HG03060 (cell line): ENCODE data around the gene VPS29.
"Not testable (repeated sequence)": the region's sequence is repeated elsewhere in the genome, so short reads cannot be mapped to it uniquely, and the experiment has no call there.

Source experiments
- ATAC-seq: cut with Tn5 transposase; IDR thresholded peaks from one replicate; pipeline ENCODE4 v1.9.1; 2021; ENCODE audit warnings: low read depth, moderate number of reproducible peaks; ENCODE audit not compliant: unreplicated experiment

Gene VPS29

DNA sequence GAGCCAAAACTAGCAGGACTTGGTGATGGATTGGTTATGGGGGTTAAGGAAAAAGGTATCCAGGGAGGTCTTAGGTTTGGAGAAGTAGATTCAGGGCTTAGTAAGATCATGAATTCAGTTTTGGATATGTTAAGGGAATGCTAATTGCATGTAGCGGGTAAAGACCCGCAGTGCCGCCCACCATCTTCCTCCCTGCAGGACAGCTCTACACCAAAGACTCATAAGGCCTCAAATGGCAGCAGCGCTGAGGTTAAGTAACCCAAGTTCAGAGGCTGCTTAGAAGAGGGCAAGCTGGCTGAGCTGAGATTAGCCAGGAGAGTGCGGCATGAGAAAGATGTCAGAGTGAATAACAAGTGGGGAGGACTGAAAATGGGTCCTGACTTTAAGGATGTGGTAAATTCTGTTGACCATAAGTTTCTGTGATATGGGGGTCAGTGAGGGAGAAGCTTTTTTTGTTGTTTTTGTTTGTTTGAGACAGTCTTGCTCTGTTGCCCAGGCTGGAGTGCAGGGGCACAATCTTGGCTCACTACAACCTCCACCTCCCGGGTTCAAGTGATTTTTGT lies 26.4 kb upstream of the VPS29 start:
- no peak for ATAC-seq

DNA sequence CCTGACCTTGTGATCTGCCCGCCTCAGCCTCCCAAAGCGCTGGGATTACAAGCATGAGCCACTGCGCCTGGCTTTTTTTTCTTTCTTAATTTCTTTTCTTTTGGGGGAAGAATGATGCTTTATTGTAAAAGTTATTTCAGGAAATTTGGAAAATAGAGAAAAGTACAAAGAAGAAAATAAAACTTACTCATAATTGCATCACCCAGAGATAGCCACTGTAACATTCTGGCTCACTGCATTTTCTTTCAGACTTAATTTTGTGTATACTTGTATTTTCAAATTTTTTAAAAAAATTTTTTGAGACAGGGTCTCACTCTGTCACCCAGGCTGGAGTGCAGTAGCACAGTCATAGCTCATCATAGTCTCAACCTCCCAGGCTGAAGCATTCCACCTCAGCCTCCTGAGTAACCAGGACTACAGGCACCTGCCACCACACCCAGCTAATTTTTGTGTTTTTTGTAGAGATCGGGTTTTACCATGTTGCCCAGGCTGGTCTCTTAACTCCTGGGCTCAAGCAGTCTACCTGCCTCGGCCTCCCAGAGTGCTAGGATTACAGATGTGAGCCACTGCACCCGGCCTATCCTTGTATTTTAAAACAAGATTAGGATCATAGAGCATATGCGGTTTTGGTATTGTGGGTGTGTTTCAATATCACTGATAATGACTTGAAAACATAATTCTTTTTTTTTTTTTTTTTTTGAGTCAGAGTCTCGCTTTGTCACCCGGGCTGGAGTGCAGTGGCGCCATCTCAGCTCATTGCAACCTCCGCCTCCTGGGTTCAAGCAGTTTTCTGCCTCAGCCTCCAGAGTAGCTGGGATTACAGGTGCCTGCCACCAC lies 19.2 kb upstream of the VPS29 start:
- ATAC-seq = not testable (repeated sequence)

DNA sequence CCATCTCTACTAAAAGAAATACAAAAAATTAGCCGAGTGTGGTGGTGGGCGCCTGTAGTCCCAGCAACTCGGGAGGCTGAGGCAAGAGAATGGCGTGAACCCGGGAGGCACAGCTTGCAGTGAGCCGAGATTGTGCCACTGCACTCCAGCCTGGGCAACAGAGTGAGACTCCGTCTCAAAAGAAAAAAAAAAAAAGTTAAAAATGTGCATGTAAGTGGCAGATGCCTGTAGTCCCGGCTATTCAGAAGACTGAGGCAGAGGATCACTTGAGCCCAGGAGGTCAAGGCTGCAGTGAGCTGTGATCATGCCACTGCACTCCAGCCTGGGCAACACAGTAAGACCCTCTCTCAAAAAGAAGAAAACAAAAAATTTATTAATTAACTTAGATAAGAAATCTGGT lies 16.1 kb upstream of the VPS29 start:
- ATAC-seq = not testable (repeated sequence)

DNA sequence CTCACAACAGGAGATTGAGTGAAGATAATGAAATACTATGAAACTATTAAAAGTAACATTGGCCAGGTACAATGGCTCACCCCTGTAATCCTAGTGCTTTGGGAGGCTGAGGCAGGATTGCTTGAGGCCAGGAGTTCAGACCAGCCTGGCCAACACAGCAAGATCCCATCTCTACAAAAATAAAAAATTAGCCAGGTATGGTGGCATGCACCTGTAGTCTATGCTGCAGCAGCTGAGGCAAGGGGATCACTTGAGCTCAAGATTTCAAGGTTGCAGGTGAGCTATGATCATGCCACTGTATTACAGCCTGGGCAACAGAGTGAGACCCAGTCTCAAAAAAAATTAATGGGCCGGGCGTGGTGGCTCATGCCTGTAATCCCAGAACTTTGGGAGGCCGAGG lies 15.1 kb upstream of the VPS29 start:
- ATAC-seq = no peak

DNA sequence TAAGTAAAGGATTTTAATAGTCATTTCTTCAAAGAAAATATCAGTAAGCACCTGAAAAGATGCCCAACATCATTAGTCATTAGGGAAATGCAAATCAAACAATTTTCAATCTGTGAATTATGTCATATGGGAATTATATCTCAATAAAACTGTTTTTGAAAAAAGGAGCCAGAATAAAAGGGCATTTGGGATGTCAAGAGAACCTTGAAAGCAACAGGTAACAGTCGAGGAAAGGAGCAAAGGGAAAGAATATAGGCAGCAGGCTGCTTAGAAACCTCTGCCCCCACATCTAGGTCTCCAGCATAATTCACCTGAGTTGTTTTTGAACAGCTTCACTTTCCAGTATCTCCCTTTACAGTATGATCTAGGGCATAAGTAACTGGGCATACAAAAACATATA lies 12.5 kb upstream of the VPS29 start:
- ATAC-seq = no peak

DNA sequence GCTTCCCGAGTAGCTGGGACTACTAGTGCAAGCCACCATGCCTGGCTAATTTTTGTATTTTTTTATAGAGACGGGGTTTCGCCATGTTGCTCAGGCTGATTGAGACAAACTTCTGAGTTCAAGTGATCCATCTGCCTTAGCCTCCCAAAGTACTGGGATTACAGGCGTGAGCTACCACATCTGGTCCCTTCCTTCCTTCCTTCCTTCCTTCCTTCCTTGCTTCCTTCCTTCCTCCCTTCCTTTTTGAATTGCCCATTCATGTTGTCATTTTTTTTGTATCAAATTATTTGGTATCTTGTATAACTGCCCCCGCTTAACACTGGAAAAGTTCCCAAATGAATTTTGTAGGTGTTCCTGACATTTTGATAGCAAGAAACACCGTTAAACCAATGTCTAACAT lies 11.9 kb upstream of the VPS29 start:
- ATAC-seq = no peak

DNA sequence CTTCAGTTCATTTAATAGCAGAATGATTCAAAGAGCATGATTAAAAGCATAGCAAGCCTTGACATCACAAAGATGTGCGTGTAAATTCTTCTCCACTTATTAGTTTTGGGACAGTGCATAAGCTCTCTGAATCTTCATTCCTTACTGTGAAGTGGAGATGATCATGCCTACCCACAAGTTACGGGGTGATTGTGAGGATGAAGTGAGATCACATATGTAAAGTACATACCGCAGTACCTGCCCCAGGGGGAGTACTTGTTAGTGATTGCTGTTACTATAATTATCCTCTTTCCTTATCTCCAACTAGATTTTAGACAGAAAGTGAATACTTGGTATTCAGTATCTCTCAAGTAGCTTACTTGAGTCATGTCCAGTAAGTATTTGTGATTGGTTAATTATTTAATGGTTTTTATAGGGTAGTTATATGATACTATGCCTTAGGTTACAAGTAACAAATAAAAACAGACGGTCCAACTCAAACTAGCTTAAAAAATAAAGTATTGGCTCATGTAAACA lies 6.2 kb upstream of the VPS29 start:
- ATAC-seq = no peak

DNA sequence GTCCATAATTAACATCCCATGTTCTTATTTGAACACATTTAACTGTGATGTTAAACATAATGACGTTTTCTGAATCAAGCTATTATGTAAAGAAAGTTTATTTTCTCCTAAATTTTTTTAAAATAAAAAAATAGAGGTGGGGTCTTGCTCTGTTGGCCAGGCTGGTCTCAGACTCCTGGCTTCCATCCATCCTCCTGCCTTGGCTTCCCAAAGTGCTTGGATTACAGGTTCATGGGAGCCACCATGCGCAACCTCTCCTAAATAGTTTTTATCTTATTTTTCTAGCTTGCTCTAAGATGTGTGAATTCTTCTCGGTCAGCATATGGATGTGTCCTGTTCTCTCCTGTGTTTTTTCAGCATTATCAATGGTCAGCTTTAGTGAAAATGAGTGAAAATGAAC lies 3.4 kb upstream of the VPS29 start:
- no peak for ATAC-seq

DNA sequence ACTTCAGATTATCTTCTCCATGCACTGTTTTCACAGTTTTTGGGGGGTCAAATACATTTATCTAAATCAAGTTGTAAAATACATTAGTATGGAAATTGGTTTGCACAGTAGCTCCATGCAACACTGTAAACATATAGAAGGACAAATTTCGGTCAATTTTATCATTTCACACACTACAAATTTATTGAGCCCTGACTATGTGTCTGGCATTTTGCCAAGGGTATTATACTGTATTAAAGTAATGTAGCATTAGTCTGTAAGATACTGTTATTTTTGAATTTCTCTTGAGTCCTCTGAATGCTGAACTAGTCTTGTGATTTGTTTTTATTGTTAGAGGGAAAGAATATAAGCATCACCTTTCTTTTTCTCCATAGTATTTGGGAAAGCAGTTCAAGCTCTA lies 1.5 kb upstream of the VPS29 start:
- no peak for ATAC-seq

DNA sequence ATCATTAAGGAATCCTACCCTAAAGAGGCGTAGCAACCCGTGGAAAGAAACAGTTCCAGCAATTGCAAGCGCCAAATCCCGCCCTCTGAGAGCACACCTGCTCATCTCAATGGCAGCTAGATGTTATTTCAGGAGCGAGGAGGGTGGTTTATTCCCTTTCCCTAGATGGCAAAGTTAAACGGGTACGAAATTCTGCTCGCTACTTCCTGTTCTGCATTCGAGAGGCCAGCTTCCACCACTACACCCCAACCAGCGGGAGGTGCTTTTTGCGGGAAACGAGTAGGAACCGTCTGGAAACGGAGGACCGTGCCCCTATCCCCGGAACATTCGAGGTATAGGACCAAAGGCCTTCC lies 536 bp downstream of the VPS29 start:
- ATAC-seq = no peak

DNA sequence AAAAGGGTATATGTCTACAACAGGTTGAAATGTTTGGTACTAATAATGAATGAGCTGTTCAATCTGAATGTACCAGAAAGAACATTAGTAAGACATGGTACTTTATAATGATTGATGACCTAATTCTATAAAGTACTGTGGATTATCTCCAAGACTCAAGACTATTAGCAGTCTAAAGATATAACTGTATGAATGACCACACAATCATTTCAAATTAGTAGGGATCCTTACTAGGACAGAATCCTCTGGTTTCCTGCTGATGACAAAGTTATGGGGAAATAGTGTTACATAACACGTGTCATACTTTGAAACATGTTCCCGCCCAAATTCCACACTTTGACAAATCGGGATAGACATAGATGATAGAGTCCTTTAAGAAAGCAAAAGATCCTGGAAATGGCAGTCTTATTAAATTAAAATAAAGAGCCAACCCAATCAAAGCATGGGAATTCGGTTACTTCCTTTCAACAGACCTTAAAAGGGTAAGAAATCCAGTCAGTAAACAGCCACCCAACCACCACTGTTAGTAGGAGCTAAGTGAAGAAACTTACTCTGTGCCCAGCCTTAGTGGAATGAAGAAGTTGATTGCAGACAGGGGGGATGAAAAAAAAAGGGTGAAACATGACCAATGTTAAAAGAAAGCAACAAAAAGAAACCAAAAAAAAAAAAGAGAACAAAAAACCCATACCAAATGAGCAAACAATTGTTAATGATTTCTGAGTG lies 2.8 kb downstream of the VPS29 start:
- ATAC-seq = no peak

DNA sequence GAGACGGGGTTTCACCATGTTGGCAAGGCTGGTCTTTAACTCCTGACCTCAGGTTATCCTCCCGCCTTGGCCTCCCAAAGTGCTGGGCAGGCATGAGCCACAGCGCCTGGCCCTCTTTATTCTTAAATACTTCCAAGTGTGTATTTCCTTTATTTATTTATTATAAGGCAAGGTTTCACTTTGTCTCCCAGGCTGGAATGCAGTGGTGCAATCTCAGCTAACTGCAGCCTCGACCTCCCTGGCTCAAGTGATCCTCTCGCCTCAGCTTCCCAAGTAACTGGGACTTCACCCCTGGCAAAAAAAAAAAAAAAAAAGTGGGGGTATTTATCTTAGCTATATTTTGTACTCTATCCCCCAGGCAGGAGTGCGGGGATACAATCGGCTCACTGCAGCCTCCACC lies 26.5 kb downstream of the VPS29 start:
- ATAC-seq = no peak

DNA sequence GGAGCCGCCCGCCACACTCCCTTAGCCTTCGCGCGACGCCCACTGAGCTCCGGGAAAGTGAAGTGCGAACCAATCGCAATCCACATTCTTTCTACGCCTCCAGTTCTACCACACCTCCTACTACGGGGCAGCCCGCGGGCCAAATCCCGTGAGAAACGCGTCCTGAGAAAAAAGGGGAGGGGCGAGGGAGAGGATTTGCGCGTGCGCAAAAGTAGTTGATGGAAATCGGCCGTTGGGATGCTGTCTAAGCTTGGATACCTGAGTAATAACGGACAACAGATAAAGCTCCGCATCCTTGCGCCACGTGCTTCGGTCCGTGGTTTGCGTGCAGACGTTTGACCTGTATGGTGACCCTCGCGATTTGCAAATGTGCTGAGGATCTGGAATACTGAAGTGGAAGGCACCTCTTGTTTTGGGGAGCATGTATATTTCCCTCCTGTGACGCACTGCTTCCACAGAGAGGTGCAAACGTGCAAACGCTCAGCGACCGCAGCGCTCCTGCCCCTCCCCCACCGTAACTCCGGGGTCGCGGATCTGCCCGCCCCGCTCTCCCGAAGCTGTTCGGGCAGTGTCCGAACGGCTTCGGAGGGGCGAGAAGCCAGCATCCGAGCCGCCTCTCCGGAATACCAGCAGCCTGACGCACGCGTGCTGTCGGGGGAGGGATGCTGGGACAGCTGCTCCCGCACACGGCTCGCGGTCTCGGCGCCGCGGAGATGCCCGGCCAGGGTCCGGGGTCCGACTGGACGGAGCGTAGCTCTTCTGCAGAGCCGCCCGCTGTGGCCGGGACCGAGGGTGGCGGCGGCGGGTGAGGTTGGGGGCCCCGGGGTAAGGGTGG lies 33.5 kb downstream of the VPS29 start, which contains the start of the genes FAM216A and GPN3:
Gene FAM216A, plus strand, starts transcription at position 632 of the 835 bp plus-strand sequence. Its CDS starts 31 bp downstream, at position 663.
Gene GPN3, minus strand, starts transcription at position 44 of the 835 bp plus-strand sequence. CDS start 54 bp downstream, outside the sequence.
- peak; percentile 46 for ATAC-seq

DNA sequence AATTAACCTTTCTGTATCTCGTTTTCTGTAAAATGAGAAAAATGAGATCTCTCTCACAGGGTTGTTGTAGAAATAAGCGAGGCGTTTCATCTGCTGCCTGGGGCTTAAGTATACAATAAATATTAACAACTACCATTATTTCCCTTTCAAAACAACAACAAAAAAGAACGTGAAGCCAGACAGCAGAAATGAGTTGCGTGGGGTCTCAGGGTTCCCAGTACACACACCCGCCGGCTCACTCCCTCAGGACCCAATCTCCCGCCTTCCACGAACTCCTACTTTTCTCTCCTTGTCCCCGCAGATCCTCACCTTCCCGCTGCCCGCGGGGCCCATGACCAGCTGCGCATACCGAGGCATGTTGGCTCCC lies 34.1 kb downstream of the VPS29 start:
- no peak for ATAC-seq

DNA sequence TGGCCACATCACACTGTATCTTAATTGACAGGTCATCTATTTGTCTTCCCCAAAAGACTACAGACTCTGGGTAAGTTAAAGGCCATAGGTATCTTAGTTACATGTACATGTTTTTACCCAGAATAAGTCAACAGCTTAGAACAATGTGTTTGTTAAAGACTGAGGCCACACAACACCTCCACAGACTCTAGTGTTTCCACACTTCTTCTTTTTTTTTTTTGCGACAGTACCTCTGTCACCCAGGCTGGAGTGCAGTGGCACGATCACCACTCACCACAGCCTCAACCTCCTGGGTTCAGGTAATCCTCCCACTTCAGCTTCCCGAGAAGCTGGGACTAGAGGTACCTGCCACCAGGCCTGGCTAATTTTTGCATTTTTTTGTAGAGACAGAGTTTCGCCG lies 35.1 kb downstream of the VPS29 start:
- ATAC-seq = no peak

DNA sequence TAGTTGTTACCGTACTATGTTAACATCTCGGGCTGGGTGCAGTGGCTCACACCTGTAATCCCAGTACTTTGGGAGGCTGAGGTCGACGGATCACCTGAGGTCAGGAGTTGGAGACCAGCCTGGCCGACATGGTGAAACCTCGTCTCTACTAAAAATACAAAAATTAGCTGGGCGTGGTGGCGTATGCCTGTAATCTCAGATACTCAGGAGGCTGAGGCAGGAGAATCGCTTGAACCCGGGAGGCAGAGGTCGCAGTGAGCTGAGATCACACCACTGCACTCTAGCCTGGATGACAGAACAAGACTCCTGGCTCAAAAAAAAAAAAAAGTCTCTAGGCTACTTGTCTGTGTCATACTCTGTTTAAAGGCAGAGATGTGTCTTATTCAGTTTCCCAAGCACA lies 36.1 kb downstream of the VPS29 start:
- not testable (repeated sequence) for ATAC-seq

DNA sequence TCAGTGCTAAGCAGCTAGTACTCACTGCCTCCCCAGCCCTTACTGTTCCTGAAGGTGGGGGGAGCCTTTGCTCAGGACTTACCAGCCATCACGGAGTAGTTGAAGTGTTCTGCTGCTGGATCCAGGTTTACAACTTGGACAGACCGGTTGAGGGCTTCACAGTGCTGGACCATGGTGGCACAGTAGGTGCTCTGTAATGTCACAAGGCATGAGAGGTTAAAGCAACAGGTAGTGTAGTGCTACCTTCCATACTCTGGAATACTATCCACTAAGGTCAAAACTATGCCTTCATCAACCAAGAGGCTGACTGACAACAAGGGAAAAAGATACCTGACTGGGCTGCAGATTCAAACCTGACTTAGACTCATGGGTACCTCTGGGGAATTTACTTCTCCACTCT lies 36.9 kb downstream of the VPS29 start:
- ATAC-seq = no peak

DNA sequence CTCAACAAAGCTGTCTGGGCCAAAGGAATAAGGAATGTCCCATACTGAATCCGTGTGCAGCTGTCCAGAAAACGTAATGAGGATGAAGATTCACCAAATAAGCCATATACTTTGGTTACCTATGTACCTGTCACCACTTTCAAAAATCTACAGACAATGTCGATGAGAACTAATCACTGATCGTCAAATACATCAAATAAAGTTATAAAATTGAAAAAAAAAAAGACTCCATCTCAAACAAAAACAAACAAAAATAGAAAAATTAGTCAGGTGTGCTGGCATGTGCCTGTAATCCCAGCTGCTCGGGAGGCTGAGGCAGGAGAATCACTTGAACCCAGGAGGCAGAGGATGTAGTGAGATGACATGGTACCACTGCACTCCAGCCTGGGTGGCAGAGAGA lies 40.7 kb downstream of the VPS29 start:
- ATAC-seq = not testable (repeated sequence)

DNA sequence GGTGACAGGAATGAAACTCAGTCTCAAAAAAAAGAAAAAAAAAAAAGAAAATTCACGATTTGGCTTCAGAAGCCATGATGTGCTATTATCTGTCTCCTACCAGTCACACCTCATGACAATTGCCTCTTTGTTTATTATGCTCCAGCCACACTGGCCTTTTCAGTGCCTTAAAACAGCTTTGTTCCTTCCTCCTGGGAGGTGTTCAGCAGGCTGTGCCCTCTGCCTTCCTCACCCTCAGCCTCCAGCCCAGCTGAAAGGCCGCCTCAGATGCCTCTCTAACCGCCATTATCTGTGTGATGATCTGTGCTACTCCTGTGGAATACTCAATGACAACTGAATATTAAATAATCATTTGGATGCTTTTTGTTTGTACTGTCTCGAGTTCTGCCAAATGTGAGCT lies 43.2 kb downstream of the VPS29 start:
- no peak for ATAC-seq

DNA sequence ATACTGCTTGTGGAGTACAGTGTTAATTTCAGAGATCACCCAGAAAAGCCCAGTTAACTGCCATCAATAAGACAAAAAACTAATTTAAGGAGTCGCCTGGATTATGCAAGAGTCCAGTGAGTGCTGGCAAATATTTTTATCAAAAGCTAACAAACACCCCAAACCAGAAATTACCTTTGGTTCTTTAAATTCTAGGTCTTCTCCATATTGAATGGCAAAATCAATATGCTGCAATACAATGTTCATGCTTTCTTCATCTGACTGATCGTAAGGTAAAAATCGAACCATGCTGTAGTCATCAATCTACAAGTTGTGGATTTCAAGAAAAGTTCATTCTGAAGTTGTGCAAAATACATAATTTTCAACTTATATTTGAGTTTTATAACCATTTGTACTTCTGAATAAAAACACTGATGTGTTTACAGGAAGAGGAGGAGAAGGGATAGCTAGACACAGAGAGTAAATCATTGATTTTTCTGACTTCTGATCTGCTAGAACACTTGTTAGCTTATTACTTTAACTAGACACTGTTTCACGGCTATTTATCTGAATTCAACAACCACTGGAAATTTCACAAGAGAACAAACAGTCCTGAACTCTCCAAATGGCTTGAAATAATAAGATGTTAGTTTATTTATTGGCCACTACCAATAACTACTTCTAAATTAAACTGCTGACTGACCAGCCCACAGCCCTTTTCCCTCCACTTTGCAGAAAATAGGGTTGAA lies 48.2 kb downstream of the VPS29 start:
- ATAC-seq = no peak
